Mucosa of rectum (tissue), 2 donors: Measurements from ENCODE around the gene GGT5.

Experiments used
- H3K27ac ChIP-seq, 2 donors: one replicate each; pipeline ENCODE4 v1.7.0; 2013; ENCODE audit warnings: inconsistent platforms in 2 of 2, low read depth in 2 of 2, low read length in 2 of 2
- H3K27me3 ChIP-seq, 2 donors: one replicate each; pipeline ENCODE4 v1.7.0; 2013; ENCODE audit warnings: low read length in 2 of 2; ENCODE audit not compliant: control insufficient read depth in 2 of 2, insufficient read depth in 2 of 2
- H3K36me3 ChIP-seq, 2 donors: one replicate each; pipeline ENCODE4 v1.7.0; 2013; ENCODE audit warnings: low read length in 2 of 2; ENCODE audit not compliant: control insufficient read depth in 2 of 2, insufficient read depth in 2 of 2
- H3K4me1 ChIP-seq, 2 donors: one replicate each; pipeline ENCODE4 v1.7.0; 2013; ENCODE audit warnings: low read length in 2 of 2, mild to moderate bottlenecking in 1 of 2; ENCODE audit not compliant: control insufficient read depth in 2 of 2, insufficient read depth in 2 of 2
- H3K4me3 ChIP-seq, 2 donors: one replicate each; pipeline ENCODE4 v1.7.0; 2013; ENCODE audit warnings: low read length in 2 of 2
- H3K9ac ChIP-seq, 2 donors: one replicate each; pipeline ENCODE4 v1.7.0; 2013; ENCODE audit warnings: low read length in 2 of 2, low read depth in 1 of 2, mild to moderate bottlenecking in 1 of 2
- H3K9me3 ChIP-seq, 2 donors: one replicate each; pipeline ENCODE4 v1.7.0; 2013; ENCODE audit warnings: low read length in 2 of 2; ENCODE audit not compliant: control insufficient read depth in 2 of 2
- donor health status: healthy.
- donor health status: Normal muscosa, but diverticular disease.

GGT5 gene

DNA sequence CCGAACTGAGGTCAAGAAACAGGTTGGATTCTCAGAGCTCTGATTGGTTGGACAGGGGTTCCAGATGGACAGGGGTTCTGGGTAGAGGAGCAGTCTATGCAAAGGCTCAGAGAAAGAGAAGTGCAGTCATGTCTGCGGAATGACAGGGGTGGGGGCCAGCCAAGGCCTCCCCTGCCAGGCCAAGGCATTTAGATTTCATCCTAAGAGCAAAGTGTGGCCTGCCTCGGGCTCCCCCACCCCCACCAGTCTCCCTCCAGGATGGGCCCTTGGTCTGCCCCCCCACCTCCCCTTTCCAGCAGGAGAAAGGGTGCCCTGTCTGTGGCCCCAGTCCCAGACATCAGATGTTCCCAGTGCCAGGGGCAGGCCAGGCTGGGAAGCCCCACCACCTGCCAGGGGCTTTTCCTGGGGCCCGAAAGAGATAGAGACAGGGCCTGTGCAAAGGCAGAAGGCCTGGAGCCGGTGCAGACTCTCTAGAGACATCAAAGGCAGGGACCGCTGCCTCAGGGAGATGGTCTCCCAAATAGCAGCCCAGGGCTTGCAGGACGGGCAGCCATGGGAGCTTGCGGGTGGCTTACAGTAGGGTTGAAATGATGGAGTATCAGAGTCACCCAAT is 54.2 kb downstream of the GGT5 start:
- Histone ChIP-seq H3K4me1 (peaks cover 7 to 10% of the 10 kb centered on the region in 2 donors), H3K4me3 (no peak overlapping the region), H3K27me3 (no peaks in the 10 kb centered on the region), H3K36me3 (no peaks in the 10 kb centered on the region), H3K9ac (no peak overlapping the region), H3K27ac (no peak overlapping the region), H3K9me3 (no peaks in the 10 kb centered on the region)

DNA sequence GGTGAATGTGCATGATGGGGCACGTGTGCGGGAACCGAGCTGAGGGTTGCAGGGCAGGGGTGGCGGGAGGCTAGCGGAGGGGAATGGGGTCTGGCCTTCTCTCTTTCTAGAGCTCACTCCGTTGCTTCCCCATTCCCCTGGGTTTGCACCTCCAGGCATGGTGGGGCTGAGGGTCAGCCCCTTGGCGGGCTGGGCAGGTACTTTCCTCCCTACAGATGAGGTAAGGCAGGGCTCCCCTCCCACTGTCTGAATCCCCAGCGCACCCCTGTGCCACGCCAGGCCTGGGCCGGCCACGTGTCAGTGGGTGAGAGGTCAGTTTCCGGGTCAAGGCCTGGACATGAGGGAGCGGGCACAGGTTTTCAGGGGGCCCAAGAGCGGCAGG is 54.7 kb downstream of the GGT5 start:
- no peaks in the 10 kb centered on the region for H3K9me3 ChIP-seq
- peak overlapping the region in 1 of 2 donors; percentile 53 for H3K9ac ChIP-seq
- H3K27ac ChIP-seq: no peak overlapping the region
- H3K4me3 ChIP-seq: no peak overlapping the region
- H3K36me3 ChIP-seq: no peaks in the 10 kb centered on the region
- H3K27me3 ChIP-seq: no peaks in the 10 kb centered on the region
- H3K4me1 ChIP-seq: peaks cover 7 to 10% of the 10 kb centered on the region in 2 donors

DNA sequence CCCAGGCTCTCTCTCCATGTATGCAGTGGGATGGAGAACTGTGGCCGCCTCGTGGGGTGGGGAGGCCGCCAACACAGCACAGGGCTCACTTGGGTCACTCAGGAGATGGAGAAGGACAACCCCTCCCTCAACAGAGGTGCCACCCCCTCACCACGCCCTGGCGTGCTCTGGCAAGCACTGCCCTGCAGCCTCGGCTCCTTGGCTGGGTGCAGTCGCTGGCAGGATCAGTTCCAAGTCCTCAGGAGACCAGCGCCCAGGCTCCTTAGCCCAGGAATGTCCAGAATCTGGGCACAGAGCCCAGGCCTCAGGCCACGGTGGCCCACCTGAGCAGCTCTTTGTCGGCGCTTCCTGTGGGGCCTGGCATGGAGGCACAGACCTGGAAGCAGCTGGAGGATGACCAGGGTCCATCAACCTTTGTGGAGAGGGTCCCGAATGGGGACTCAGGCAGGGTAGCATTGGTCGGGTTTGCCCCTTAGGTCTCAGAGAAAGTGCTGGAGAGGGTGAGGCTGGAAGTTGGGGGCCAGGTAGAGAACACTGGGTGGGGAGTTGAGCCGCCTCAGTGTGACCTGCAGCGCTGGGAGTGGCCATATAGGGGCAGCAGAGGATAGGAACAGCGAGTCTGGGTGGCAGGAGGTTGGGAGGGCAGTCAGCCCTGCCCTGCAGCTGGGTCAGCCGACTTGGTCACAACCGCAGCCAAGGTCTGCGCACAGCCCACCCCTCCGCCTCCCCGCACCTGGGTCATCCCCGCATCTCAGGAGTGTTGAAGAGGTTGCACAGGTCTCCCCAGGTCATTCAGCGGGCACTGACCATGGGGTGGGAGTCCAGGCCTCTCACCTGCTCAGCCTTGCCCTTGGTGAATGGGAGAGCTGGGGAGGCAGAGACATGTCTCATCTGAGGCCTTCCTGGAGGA is 55.4 kb downstream of the GGT5 start:
- H3K27me3 ChIP-seq: no peaks in the 10 kb centered on the region
- H3K27ac ChIP-seq: peak overlapping the region in 1 of 2 donors; percentile 9
- no peaks in the 10 kb centered on the region for H3K36me3 ChIP-seq
- peak overlapping the region in 1 of 2 donors; percentile 53 for H3K9ac ChIP-seq
- H3K4me1 ChIP-seq: peaks cover 7 to 10% of the 10 kb centered on the region in 2 donors
- H3K9me3 ChIP-seq: no peaks in the 10 kb centered on the region
- H3K4me3 ChIP-seq: peak overlapping the region in 1 of 2 donors; percentile 1

GRCh38 chr22:24188705-24189248 is 56.1 kb downstream of the GGT5 start:
- Histone ChIP-seq H3K36me3 (no peaks in the 10 kb centered on the region), H3K27ac (no peak overlapping the region), H3K4me1 (peaks cover 7 to 10% of the 10 kb centered on the region in 2 donors), H3K27me3 (no peaks in the 10 kb centered on the region), H3K9ac (no peak overlapping the region), H3K9me3 (no peaks in the 10 kb centered on the region), H3K4me3 (no peak overlapping the region)

DNA sequence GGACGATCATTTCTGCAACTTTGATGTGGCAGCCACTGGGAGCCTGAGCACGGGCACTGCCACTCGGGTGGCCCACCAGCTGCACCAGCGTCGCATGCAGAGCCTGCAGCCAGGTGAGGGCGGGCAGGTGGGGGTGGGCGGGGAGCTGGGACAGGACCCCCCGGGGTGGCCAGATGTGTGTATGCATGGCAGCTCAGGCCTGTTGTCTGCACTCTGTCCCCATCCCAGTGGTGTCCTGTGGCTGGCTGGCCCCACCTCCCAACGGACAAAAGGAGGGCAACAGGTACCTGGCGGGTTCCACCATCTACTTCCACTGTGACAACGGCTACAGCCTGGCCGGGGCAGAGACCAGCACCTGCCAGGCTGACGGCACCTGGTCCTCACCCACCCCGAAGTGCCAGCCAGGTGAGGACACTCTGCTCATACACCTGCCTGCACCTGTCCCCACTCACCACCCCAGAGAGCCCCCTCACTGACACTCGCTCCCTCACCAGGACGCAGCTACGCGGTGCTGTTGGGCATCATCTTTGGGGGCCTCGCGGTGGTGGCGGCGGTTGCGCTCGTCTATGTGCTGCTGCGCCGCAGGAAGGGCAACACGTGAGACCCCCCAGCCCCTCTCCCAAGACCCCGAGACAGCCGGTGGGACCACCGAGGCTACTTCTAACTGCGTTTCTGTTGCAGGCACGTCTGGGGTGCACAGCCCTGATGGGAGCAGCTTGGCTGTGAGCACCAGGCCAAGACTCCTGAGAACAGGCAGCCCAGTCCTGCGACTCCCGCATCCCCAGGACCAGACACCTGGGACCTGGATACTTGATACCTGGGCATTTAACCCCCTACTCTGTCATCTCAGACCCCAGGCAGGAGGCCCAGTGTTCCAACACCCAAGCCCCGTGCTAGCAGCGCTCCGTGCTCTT is 56.9 kb downstream of the GGT5 start:
- Histone ChIP-seq H3K9ac (no peak overlapping the region), H3K27ac (no peak overlapping the region), H3K9me3 (no peaks in the 10 kb centered on the region)

DNA sequence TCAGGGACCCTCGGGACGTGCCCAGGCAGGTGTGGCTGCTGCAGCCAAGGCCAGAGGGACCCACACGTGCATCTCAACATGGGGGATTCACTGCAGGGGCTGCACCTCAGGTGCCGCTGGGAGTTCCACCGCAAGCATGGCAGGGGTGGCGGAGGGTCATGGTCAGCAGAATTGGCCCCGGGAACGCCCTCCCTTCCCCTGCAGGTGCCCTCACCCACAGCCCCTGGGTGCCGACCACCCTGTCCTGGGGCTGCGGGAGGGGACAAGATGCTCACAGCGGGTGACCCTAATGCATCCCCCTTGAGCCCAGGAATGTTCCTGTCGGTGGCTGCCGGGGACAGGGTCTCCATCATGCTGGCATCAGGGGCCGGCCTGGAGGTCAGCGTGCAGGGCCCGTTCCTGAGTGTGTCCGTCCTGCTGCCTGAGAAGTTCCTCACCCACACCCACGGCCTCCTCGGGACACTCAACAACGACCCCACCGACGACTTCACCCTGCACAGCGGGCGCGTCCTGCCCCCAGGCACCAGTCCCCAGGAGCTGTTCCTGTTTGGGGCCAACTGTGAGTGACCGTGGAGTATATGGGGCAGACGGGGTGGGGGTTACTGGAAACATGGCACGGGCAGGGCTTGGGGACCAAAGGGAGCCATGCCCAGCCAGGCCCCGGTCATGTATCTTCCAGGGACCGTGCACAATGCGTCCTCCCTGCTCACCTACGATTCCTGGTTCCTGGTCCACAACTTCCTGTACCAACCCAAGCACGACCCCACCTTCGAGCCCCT is 57.8 kb downstream of the GGT5 start:
- Histone ChIP-seq H3K27ac (no peak overlapping the region), H3K9ac (no peak overlapping the region), H3K4me1 (peaks cover 7 to 10% of the 10 kb centered on the region in 2 donors), H3K9me3 (no peaks in the 10 kb centered on the region), H3K27me3 (no peaks in the 10 kb centered on the region), H3K36me3 (no peaks in the 10 kb centered on the region), H3K4me3 (no peak overlapping the region)

More for the DNA sequence above, 56.9 kb downstream of the GGT5 start:
- Histone ChIP-seq H3K36me3 (no peaks in the 10 kb centered on the region), H3K4me3 (no peak overlapping the region), H3K4me1 (peaks cover 7 to 10% of the 10 kb centered on the region in 2 donors), H3K27me3 (no peaks in the 10 kb centered on the region)

DNA sequence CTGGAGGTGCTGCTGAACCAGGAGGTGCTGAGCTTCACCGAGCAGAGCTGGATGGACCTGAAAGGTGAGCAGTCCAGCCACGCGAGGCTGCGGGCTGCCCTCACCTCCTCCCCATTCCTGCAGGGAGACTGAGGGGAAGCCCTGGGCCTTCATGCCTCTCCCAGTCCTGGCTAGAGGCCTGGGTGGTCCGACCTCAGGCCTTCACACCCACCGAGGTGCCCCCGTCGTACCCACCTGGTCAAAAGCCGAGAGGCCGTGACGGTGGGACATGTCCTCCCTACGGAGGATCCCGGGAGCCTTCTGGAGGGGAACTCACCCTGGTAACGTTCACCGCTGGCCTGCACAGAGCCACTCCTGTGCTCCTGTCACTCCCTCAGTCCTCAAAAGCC is 58.5 kb downstream of the GGT5 start:
- H3K27ac ChIP-seq: no peak overlapping the region
- H3K9ac ChIP-seq: no peak overlapping the region
- H3K4me1 ChIP-seq: peaks cover 11 to 14% of the 10 kb centered on the region in 2 donors
- no peak overlapping the region for H3K4me3 ChIP-seq
- H3K36me3 ChIP-seq: no peaks in the 10 kb centered on the region
- no peaks in the 10 kb centered on the region for H3K9me3 ChIP-seq
- H3K27me3 ChIP-seq: no peaks in the 10 kb centered on the region

DNA sequence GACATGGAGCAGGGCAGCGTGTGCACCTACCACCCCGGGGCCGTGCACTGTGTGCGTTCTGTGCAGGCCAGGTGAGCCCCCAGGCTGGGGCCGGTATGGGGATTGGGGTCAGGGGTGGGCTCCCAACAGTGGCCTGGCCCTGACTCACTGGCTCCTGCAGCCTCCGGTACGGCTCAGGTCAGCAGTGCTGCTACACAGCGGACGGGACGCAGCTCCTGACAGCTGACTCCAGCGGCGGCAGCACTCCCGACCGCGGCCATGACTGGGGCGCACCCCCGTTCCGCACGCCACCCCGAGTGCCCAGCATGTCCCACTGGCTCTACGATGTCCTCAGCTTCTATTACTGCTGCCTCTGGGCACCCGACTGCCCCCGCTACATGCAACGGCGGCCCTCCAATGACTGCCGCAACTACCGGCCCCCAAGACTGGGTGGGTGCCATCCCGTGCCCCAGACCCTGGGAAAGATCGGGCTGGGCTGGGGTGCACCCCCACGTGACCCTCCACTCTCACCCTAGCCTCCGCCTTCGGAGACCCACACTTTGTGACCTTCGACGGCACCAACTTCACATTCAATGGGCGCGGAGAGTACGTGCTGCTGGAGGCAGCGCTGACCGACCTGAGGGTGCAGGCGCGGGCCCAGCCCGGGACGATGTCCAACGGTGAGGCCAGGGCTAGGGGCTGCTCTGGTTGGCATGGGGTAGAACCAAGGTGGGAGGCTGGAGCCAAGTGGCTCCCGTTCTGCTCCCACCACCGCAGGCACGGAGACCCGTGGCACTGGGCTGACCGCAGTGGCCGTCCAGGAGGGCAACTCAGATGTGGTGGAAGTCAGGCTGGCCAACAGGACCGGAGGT is 59.2 kb downstream of the GGT5 start:
- Histone ChIP-seq H3K27me3 (no peaks in the 10 kb centered on the region), H3K36me3 (no peaks in the 10 kb centered on the region), H3K4me1 (peaks cover 15 to 16% of the 10 kb centered on the region in 2 donors), H3K9ac (no peak overlapping the region), H3K4me3 (no peak overlapping the region), H3K9me3 (no peaks in the 10 kb centered on the region), H3K27ac (no peak overlapping the region)
